Measurements from ENCODE around the gene GATB. TPM values are rescaled to one million over a fixed set of nuclear protein-coding genes. Genes with fewer than 3 reads are reported as not detected.

Gene GATB
- total and polyA plus RNA-seq, 2 donors (not counting 3 experiments of a cell fraction or from before 2014, with no cell fraction given): 14.4 to 17.7 TPM

- BruUV-seq (replicated peaks): no TSS peak
- FAIRE-seq: no peak
- no peak overlapping the region for H2AFZ ChIP-seq (ENCODE audit: low read depth, low read length)
- intact Hi-C loops (cut with micrococcal nuclease) (no loop called here), dilution Hi-C loops (cut with MboI; ENCODE audit: extremely low pct_ligation_motif_present, low sequenced_read_pairs) (no loop called here)
- no peak overlapping the region for H3K27ac ChIP-seq (ENCODE audit: insufficient read depth, low read depth, low read length)
- H3K9me3 ChIP-seq (replicated peaks; ENCODE audit: control insufficient read depth, insufficient read depth, low read length): no peaks in the 10 kb centered on the region
- H3K4me3 ChIP-seq (replicated peaks in 1 of 3; ENCODE audit: insufficient read depth in 1 of 3, low read depth in 1 of 3, low read length in 3 of 3): no peak overlapping the region
- no peak for TF ChIP-seq FOS (IDR thresholded peaks at IDR 0.05; ENCODE audit: borderline replicate concordance, insufficient read depth, low read length)
- TF ChIP-seq CTCF (IDR thresholded peaks at IDR 0.05; ENCODE audit: extremely low read depth in 1 of 2, insufficient read depth in 1 of 2, low read depth in 1 of 2, low read length in 2 of 2): no peak
- no peak for TF ChIP-seq MAX (IDR thresholded peaks at IDR 0.05; ENCODE audit: insufficient read depth, insufficient read length)
- no peak for TF ChIP-seq JUN (IDR thresholded peaks at IDR 0.05; ENCODE audit: borderline replicate concordance, insufficient read depth, insufficient read length, low read depth)
- TF ChIP-seq POLR2AphosphoS5 (IDR thresholded peaks at IDR 0.05; ENCODE audit: insufficient read depth, low read depth, low read length): no peak
- TF ChIP-seq POLR2A (IDR thresholded peaks at IDR 0.05; ENCODE audit: low read depth, low read length): no peak
- TF ChIP-seq MYC (IDR thresholded peaks at IDR 0.05; ENCODE audit: low read depth, low read length): no peak
- no peak for TF ChIP-seq GATA2 (IDR thresholded peaks at IDR 0.05; ENCODE audit: insufficient read depth, insufficient read length, low read depth, low read length)
- TF ChIP-seq EZH2 (IDR thresholded peaks at IDR 0.05; ENCODE audit: borderline replicate concordance, low read depth, low read length, severe bottlenecking): no peak
- no peaks in the 10 kb centered on the region for H3K36me3 ChIP-seq (ENCODE audit: control insufficient read depth in 2 of 2, extremely low read depth in 1 of 2, insufficient read depth in 2 of 2, low read length in 2 of 2)
- CTCF ChIA-PET: interaction anchor here (1.4 to 1.7 kb wide), 2 partner anchors 18 to 23 kb away, joined by 3 read pairs; no protein-coding TSS in a partner anchor
- H4K20me1 ChIP-seq (replicated peaks; ENCODE audit: control insufficient read depth, extremely low read depth, insufficient read depth, low read length): no peaks in the 10 kb centered on the region
- DNase-seq (ENCODE audit: low read depth, low spot score): no peak
- POLR2A ChIA-PET: no interaction called here
- H3K9me1 ChIP-seq (replicated peaks; ENCODE audit: control insufficient read depth, extremely low read depth, insufficient read depth, low read length): no peaks in the 10 kb centered on the region
- H3K27me3 ChIP-seq (ENCODE audit: control insufficient read depth in 2 of 2, insufficient read depth in 2 of 2, low read length in 2 of 2): no peaks in the 10 kb centered on the region
- H3K79me2 ChIP-seq (ENCODE audit: control insufficient read depth, insufficient read depth, low read length): no peaks in the 10 kb centered on the region
- peaks cover 6% of the 10 kb centered on the region for H3K4me1 ChIP-seq (ENCODE audit: control insufficient read depth, extremely low read depth, insufficient read depth, low read length)
- H3K4me2 ChIP-seq (ENCODE audit: insufficient read depth, low read length): no peak overlapping the region
- H3K9ac ChIP-seq (replicated peaks; ENCODE audit: extremely low read depth, insufficient read depth, low read length): no peak overlapping the region
Measured at GRCh38 chr4:151675411-151675971, 85.3 kb downstream of the GATB start.
